Stimulated activated CD4-positive, alpha-beta T cell treated with anti-CD3 and anti-CD28 coated beads, Interleukin-2, amount 100 ng/mL, for 4 hours (primary cell): ENCODE data around the gene TMEM184C.
A peak's percentile ranks its signal among the peaks of the same experiment; 100 is the strongest.

Experiments used
- DNase-seq: peaks from one replicate; pipeline ENCODE4 v3.0.0-alpha.2; 2020; ENCODE audit warnings: low read depth

Gene TMEM184C

DNA sequence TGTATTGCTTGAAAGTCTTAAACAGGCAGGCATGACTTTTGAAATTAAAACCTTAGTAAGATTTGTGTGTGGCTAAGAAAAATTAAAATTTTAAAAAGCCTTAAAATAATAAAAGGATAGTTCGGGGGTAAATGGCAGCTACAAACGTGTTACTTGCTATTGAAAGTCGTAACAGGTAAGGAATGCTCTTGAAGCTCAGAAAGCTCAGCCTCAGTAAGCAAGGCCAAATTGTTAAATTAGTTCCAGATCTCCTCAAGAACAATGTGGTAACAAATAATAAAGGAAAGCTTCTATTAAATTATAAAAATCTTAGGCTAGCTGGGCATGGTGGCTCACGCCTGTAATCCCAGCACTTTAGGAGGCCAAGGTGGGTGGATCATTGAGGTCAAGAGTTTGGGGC is 41.3 kb downstream of the TMEM184C start:
- DNase-seq: no peak

DNA sequence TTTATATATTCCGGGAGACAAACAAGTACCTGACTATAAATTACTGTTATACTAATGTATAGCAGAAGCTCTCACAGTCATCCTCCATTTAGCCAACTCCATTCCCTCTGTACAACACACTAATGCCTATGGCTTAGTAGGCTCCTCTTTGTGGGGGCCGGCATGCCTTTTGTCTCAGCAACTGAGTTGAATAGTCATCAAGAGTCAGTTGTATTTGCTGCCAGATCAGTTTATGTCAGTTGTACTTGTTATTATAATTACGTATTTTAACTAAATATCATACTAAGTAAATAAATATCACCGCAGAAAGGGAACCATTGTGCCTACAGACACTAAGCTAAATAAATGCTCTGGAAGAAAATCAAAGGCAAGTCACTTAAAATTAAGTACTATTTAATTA is 56.9 kb downstream of the TMEM184C start:
- DNase-seq: no peak

DNA sequence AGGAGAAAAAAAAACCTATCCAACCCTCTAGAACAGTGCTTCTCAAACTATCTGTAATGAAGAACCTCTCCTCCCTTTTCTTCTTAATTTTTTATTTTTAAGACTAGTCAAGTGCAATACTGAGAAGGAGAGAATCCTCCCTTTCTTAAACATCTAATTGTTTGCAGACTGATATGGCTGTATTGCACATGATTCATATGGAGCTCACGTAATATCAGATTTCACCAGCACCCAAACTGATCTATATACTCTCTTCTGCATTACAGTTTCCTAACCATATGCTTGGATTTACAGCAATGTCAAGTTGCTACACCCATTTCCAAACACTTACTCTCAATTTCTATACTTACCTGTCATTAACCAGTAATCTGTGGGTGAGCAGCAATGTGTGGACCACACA is 57.3 kb downstream of the TMEM184C start:
- DNase-seq: no peak

GRCh38 chr4:147678106-147678505 is 60.9 kb downstream of the TMEM184C start:
- DNase-seq: no peak

DNA sequence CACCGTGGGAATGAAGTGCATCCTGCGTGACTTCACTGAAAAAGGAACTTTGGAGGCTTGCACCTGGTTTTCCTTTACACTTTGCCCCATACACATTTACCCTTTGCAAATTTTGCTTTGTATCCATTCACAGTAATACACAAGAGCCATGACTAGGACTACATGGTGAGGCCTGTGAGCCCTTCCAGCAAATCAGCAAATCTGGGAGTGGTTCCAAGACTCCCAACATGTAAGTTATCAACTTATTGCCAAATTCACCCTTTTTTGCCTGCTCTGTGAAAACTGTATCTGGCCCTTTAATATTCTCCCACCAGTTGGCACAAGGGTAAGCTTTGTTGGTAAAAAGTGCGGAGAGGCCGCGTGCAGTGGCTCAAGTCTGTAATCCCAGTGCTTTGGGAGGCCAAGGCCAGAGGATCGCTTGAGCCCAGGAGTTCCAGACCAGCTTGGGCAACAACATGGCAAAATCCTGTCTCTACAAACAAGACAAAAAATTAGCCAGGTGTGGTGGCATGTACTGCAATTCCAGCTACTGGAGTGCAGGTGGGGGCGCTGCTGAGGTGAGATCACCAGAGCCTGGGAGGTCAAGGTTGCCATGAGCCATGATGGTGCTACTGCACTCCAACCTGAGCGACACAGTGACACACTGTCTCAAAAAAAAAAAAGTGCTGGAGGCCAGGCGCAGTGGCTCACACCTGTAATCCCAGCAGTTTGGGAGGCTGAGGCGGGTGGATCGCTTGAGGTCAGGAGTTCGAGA is 61.8 kb downstream of the TMEM184C start:
- DNase-seq: no peak

- DNase-seq: no peak
Observed at GRCh38 chr4:147682755-147683154, 65.6 kb downstream of the TMEM184C start.

GRCh38 chr4:147683188-147683591 is 66.0 kb downstream of the TMEM184C start:
- DNase-seq: no peak

DNA sequence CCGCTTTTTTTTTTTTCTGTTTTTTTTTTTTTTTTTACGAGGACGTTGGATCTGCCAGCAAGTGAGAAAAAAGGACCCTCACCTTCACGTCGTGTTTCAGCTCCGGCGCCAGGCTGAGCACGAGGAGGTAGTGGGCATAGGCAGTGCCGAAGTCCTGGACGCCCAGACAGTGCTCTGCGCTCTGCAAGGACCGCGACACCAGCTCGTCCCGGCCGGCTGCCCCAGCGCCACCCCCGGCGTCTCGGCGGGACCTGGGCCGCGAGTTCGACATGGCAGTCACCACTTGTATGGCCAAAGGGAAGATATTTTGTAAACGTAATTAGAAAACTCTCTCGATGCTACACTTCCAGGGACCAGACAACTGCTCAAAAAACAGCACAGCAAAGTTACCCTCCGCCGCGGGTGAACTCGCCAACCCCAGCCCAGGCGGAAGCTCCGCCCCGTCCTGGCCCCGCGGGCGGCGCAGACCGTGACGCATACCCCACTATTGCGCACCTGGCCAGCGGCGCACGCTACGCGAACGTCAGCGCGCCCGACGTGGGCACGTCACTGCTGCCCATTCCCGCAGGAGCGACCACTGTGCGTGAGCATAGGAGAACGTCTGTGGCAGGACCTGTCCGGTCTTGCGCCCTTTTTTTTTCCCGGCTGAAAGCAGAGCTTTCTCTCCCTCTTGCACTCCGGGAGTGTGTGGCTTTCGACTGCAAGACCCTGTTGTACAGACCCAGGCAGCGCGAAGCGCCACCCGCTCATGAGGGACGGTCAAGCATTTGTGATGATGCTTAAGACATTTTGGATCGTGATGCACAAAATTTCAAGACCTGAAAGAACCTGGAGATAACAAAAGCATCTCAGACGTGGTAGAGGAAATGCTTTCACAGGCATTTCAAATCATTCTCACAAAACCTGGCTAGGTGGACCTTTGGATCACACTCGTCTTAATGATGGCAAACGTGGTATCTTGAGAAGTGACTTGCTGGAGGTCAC is 66.8 kb downstream of the TMEM184C start, which contains the start of gene PRMT9:
PRMT9 (minus strand) TSS at position 447 of the 984 bp plus-strand sequence; CDS start at position 271, 176 bp downstream.
- DNase-seq: peak; percentile 81

GRCh38 chr4:147689067-147689466 is 71.9 kb downstream of the TMEM184C start:
- DNase-seq: no peak

GRCh38 chr4:147691820-147692219 is 74.6 kb downstream of the TMEM184C start:
- no peak for DNase-seq

DNA sequence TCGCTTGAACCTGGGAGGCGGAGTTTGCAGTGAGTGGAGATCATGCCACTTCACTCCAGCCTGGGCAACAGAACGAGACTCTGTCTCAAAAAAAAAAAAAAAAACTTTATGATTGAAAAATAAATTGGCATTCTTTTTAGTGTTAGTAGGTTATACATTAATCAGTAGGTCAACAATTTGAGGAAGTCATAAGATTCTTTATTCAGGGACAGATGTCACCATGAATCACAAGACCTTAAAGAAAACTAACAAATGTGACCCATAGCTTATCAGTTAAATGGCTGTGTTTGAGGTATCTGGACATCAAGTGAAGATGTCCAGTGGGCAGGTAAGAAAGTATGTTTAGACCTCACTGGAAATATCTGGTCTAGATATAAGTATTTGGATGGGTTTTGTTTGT is 76.0 kb downstream of the TMEM184C start:
- DNase-seq: no peak

DNA sequence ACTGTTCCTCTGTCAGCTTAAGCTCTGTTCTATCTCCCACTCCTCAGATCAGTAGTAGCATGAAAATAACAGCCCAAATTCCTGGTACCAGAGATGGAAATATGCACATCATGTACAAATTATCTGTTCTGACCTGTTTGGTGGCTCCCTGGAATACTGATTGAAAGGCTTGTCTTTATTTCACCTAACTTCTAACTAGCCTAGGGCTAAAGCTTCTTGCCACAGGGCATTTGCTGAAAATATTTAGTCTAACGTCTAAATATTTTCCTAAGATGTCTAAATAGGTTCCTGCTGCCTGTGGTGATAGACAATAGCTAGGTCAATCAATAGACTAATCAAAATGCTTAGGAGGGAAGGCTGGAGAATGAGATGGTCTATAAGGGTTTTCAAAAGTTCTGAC is 79.7 kb downstream of the TMEM184C start:
- no peak for DNase-seq

- no peak for DNase-seq
Observed at GRCh38 chr4:147704846-147705245, 87.6 kb downstream of the TMEM184C start.

GRCh38 chr4:147707892-147708672 is 90.9 kb downstream of the TMEM184C start:
- peak; percentile 32 for DNase-seq

GRCh38 chr4:147709999-147710398 is 92.8 kb downstream of the TMEM184C start:
- no peak for DNase-seq

DNA sequence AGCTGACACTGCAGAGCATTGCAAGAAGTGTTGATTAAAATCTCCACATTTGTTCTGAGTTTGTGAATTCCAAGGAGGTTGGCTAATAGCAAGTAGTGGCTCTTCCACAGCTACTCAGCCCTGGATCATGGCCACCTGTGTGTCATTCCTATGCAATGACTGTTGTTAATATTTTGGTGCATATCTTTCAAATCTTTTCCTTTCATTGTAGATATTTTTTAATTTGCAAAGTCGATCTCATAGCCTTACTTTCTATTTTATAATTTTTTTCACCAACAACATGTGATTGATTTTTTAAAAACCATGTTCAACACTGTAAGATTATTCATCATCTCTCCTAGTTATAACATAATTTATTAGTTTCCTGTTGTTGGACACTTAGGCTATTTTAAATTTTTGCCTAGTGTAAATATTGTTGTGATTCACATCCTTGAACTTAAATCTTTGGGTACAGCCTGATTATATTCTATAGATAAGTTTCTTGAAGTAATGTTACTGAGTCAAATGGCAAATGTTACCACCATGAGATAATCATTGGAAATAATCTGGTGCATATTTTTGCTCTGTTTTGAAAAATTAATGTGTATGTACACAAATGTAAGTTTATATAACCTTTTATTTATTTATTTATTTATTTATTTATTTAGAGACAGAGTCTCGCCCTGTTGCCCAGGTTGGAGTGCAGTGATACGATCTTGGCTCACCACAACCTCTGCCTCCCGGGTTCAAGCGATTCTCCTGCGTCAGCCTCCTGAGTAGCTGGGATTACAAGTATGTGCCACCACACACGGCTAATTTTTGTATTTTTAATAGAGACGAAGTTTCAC is 97.6 kb downstream of the TMEM184C start:
- DNase-seq: no peak

DNA sequence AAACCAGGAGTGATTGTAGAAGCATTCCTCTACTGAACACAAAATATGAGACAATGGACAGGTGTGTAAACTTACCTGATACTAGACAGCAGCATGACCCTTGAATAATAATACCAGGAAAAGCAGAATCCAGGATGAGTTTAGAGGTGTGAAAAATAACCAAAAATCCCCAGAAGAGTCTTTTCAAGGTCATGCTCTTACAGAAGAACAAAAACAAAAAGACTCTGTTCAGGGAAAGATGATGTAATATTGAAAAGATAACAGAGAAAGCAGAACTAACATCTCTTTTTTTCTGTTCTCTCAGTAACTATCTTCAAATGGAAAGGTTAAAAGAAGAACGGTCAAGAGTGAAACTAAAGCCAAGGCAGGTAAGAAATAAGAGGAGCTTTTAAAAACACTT is 100.7 kb downstream of the TMEM184C start:
- no peak for DNase-seq
